GM19463 (cell line): ENCODE data around the gene GALNT10.
A peak's percentile ranks its signal among the peaks of the same experiment; 100 is the strongest.

Source experiments
- ATAC-seq: cut with Tn5 transposase; IDR thresholded peaks from one replicate; pipeline ENCODE4 v1.9.1; 2021; ENCODE audit warnings: mild to moderate bottlenecking, moderate library complexity; ENCODE audit not compliant: unreplicated experiment

GALNT10 gene

DNA sequence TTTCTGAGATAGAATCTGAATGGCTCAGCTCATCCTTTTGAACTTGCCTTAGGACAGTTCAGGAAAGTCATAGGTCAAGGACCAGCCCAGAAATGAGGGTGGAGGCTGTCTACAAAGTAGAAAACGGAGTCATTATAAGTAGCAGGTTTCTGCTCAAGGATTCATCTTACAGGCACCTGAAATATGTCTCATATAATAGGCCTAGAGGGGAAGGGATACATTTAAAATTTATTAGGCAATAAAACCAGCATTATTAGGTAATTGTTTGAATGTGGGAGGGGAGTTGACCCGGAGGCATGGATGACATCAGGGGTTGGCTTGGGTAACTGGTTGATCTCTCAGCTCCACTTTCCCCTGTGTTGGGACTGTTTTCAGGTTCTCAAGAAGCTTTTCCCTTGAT, 11.9 kb upstream of the GALNT10 start:
- ATAC-seq = no peak

- ATAC-seq = peak; percentile 95
Measured at GRCh38 chr5:154179846-154180710, 10.5 kb upstream of the GALNT10 start.

DNA sequence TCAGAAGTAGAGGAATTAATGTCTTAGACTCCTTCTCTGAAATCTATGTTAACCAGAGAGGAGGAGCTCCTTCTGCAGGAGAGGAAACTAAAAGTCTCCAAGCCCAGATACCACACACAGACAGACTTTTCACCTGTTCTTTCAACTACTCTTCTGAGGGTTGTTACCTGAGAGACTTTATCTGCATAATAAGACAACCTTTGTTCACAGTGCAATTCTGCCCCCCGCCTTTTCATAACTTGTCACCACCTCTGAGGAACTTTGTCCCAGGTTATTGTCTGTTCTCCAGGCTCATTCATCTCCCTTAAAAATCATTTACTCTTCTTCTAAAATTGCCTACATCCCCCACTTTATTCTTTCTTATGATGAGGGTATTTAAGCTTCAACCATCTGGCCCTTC, 9.4 kb upstream of the GALNT10 start:
- no peak for ATAC-seq

GRCh38 chr5:154189256-154189818, 1.2 kb upstream of the GALNT10 start:
- peak; percentile 11 for ATAC-seq

- ATAC-seq = peak; percentile 71
Measured at GRCh38 chr5:154189819-154190594, 526 bp upstream of the GALNT10 start.

GRCh38 chr5:154191467-154192261, 1.1 kb downstream of the GALNT10 start:
- no peak for ATAC-seq

DNA sequence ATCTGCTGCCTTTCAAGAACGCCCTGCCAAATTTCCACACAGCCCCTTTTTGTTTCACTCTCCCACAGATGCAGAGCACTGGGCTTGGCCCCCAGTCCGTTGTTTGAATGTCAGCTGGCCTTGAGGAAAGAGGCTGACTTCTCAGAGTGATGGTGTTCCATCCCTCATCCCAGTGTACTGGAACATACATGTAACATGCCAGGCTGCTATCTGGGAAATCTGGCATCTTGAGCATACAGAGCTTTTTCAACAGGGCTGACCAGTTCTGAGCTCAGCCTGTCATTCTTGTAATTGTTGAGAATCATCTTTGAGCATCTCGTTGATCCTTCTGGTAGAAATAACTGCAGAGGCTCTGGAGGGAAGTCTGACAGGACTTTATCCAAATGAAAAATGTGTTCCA, 2.8 kb downstream of the GALNT10 start:
- ATAC-seq = no peak

DNA sequence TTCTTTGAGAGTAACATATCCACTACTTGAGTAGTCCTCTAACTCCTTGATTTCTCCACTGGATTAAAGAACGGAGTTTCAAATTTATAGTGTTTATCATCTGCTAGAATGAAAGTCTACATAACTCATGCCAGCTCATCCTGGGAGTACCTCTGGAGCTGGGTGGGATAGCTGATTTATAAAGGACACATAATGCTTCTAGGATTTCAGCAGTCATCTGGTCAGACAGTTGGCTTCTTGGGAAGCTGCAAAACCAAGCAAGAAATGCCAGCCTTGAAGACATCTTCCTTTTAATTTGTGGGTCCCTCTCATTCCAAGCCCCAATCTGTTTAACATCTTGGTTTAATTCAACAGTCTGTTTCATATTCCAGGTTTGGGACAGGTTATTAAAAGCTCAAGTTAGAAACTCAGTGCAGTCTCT, 3.2 kb downstream of the GALNT10 start:
- ATAC-seq = no peak

DNA sequence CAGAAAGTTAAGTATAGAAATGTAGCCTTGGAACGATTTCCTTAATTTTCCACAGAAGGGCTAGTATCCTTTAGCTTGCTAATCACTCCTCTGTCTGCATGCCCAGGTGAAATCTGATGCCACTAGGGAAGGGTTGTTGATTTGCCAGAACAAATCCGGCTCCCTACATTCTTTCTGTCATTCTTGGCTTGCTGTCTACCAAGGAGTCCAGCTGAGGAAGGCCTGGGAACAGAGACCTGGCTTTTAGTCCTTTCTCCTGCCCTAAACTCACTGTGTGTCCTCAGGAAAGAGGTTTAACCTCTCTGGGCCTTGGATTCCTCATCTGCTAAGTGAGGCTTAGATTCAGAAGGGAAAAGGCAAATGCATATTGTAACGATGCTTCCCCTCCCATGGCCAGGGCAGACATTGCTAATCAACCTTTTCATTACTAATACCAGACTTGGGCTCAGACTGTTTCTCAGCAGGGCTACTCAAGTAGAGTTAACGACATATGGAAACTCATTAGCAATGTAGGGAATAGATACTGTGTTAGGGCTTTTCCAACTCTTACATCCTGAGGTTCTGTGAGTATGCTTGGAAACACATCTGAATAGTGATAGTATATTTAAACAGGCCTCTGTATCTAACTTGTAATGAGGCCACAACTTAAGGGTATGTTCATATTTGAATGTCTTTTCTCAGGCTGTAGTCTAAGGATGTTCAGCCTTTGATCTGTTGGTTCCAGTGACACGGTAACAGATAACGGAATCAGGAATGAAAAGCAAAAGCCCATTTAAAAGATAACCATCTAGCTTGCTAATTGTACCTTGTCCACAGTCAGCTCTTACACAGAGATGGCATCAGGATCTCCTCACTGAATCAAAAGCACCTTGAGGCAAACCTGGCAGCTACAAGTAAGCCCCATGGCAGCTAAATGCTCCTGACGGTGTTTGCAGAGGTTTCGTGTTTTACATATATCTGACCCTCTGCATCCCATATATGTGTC, 4.1 kb downstream of the GALNT10 start:
- ATAC-seq = no peak

DNA sequence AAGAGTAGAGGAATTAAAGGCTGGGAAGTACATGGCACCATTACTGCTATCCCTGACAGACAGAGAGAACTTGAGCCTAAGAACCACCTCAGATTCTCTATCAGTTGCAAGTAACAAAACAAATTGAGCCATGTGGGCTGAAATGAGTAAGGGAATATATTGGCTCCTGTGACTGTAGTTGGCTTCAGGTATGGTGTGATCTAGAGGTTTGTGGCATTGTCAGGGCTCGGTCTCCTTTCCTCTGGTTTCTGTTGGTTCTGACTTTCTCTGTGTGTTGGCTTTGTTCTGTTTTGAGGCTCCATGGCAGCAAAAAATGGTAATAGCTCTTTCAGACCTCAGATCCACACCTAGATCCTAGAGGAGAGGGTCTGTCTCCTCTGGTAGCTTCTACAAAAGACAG, 5.7 kb downstream of the GALNT10 start:
- ATAC-seq = no peak

GRCh38 chr5:154196955-154197652, 6.6 kb downstream of the GALNT10 start:
- no peak for ATAC-seq

GRCh38 chr5:154197801-154198491, 7.4 kb downstream of the GALNT10 start:
- ATAC-seq = peak; percentile 51

GRCh38 chr5:154198611-154199230, 8.2 kb downstream of the GALNT10 start:
- ATAC-seq = no peak

DNA sequence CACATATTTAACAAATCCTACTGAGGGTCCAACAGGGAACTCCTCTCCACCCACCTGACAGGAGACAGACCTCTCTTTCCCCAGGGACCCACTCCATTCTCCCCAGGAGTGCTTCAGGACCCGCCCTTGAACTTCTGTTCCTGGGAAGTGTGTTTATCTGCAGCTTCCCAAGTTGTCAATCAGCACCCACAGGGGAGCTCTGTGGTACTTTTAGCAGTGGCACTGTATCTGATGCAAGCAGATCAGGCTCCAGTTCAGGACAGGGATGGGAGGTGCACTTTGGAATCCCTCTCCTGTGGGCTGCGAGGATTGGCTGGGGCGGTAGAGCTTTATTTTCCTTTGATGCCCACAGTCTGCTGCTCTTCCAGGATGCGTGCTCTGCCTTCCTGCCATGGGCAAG, 8.7 kb downstream of the GALNT10 start:
- ATAC-seq = no peak

GRCh38 chr5:154199671-154200220, 9.2 kb downstream of the GALNT10 start:
- no peak for ATAC-seq

DNA sequence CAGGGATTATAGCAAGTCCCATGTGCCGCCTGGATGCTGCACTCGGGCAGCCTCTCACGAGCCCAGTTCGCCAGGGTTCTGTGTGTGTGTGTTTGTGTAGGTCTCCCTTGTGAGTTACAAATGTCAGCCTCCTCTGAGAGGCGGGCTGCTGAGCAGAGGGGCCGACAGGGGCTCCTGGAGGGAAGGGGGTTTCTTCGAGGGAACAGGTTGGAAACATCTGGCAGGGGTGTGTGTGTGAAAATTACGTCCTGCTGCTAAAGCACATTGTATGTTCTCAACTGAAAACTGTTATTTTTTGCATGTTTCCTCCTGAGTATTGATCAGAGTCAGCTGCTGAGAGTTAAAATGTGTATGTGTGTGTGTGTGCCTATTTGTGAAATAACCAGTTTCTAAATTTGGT, 9.7 kb downstream of the GALNT10 start:
- ATAC-seq = no peak

DNA sequence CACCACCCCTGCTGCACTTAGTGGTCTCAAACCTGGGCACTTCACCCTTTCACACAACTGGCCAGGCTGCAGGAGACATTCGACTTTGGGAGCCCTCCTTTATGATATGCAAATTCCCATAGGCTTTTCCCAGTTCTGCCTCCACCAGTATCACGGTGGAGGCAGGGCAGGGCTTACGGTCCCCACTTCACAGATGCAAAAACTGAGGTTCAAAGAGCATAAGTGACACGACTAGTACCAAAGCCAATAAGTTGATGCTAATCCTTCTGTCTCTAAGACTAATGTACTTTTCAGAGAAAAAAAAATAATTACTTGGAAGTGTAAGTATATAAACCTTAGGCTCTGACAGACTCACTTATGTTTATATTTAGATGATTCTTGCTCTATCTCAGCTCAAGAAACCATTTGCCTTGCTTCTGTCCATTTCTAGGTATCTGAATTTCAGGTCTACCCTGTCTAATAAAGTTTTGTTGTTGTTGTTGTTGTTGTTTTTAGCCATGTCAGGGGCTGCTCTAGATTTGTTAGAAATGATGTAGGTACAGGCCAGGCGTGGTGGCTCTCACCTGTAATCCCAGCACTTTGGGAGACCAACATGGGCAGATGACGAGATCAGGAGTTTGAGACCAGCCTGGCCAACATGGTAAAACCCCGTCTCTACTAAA, 10.7 kb downstream of the GALNT10 start:
- ATAC-seq = no peak
